HepG2 (cell line): Measurements from ENCODE around the gene KCTD15. TPM values are rescaled to one million over a fixed set of nuclear protein-coding genes. Genes with fewer than 3 reads are reported as not detected.

Experiments
- ATAC-seq: fragments of 200-7000 bp; cut with Tn5 transposase; 3 replicates; pipeline ENCODE4 v1.9.1; 2020; ENCODE audit warnings: mild to moderate bottlenecking, moderate library complexity
- BruUV-seq: library from RNA; stranded (reverse); fragments of 400-500 nt; replicated peaks from 2 replicates; lab custom pipeline; 2021; lab: Mats Ljungman, UMichigan
- CTCF ChIA-PET: fragments of 300-600 bp; formaldehyde crosslinking; extraction: SDS; loops from one replicate; lab custom pipeline; 2021; ENCODE audit warnings: low total read pairs, inconsistent platforms, low intra/inter-chr PET ratio; lab: Yijun Ruan, JAX
- POLR2A ChIA-PET: fragments of 350-600 bp; sonication (Branson Sonifier 250); formaldehyde crosslinking; loops from one replicate; lab custom pipeline; 2020; ENCODE audit warnings: antibody characterized with exemption, inconsistent platforms; lab: Yijun Ruan, JAX
- DNase-seq: peaks from one replicate; pipeline ENCODE4 v3.0.0-alpha.2; 2015; ENCODE audit warnings: low spot score
- FAIRE-seq: peaks from 3 replicates; lab custom pipeline; 2011; peaks lifted over from hg19 to GRCh38; lab: Jason Lieb, UNC
- H2AFZ ChIP-seq: one replicate; pipeline ENCODE4 v1.6.1; 2011; ENCODE audit warnings: low read length, inconsistent platforms
- H3K27ac ChIP-seq: fragments of 300-600 bp; 3 replicates; pipeline ENCODE4 v1.8.0; 2011; ENCODE audit warnings: mixed run types, mild to moderate bottlenecking, mixed read lengths, low read length, inconsistent platforms; ENCODE audit not compliant: insufficient read depth; ENCODE audit errors: extremely low read length
- H3K27me3 ChIP-seq, 2 experiments: fragments of 200-600 bp in 1 of 2; 2 replicates in 1 of 2; 3 replicates in 1 of 2; pipeline versions ENCODE4 v1.6.0 to v1.8.0; 2011; ENCODE audit warnings: low read length in 2 of 2, mild to moderate bottlenecking in 2 of 2, moderate library complexity in 2 of 2, inconsistent platforms in 1 of 2; ENCODE audit not compliant: insufficient read depth in 2 of 2, control insufficient read depth in 1 of 2
- H3K36me3 ChIP-seq, 2 experiments: fragments of 200-600 bp in 1 of 2; replicated peaks in 1 of 2; 2 replicates in 1 of 2; 3 replicates in 1 of 2; pipeline versions ENCODE4 v1.5.1 to v1.8.0; 2011; ENCODE audit warnings: low read length in 2 of 2, inconsistent platforms in 1 of 2; ENCODE audit not compliant: insufficient read depth in 2 of 2, control insufficient read depth in 1 of 2
- H3K4me1 ChIP-seq: 2 replicates; pipeline ENCODE4 v1.5.1; 2012; ENCODE audit warnings: low read length, inconsistent platforms; ENCODE audit not compliant: insufficient read depth
- H3K4me2 ChIP-seq: 2 replicates; pipeline ENCODE4 v1.6.0; 2011; ENCODE audit warnings: low read depth, low read length, inconsistent platforms
- H3K4me3 ChIP-seq, 3 experiments: fragments of 200-600 bp in 1 of 3; sonication (generic), shearing (Covaris generic) in 1 of 3; replicated peaks in 1 of 3; 2 replicates each; pipeline ENCODE4 v1.5.1; 2011 to 2016; ENCODE audit warnings: low read length in 3 of 3, inconsistent platforms in 2 of 3, low read depth in 2 of 3, mild to moderate bottlenecking in 2 of 3, control low read depth in 1 of 3, mixed read lengths in 1 of 3; ENCODE audit not compliant: insufficient read depth in 1 of 3
- H3K79me2 ChIP-seq: one replicate; pipeline ENCODE4 v1.6.1; 2011; ENCODE audit warnings: low read length, inconsistent platforms; ENCODE audit not compliant: insufficient read depth
- H3K9ac ChIP-seq: 2 replicates; pipeline ENCODE4 v1.6.0; 2011; ENCODE audit warnings: mild to moderate bottlenecking, low read depth, low read length, inconsistent platforms; ENCODE audit not compliant: insufficient read depth
- H3K9me3 ChIP-seq: 2 replicates; pipeline ENCODE4 v1.5.1; 2012; ENCODE audit warnings: mild to moderate bottlenecking, low read length
- H4K20me1 ChIP-seq: 2 replicates; pipeline ENCODE4 v1.6.0; 2011; ENCODE audit warnings: inconsistent platforms, mild to moderate bottlenecking, low read length, moderate library complexity; ENCODE audit not compliant: insufficient read depth
- CREB1 ChIP-seq, 2 experiments: fragments of 450-650 bp in 1 of 2; IDR thresholded peaks; 2 replicates each; pipeline ENCODE4 v1.6.1; 2016 to 2017; ENCODE audit warnings: control low read depth in 1 of 2, mild to moderate bottlenecking in 1 of 2, missing compliant biosample characterization in 1 of 2, missing genetic modification characterization in 1 of 2
- HMG20B ChIP-seq: conservative IDR thresholded peaks from 2 replicates; pipeline ENCODE4 v1.6.1; 2016; ENCODE audit warnings: missing genetic modification reagents, missing compliant biosample characterization
- KAT2B ChIP-seq: fragments of 150-350 bp; IDR thresholded peaks from 2 replicates; pipeline ENCODE4 v1.6.1; 2014; ENCODE audit warnings: low read depth, low read length, borderline replicate concordance
- ZC3H4 ChIP-seq: sonication (generic); formaldehyde crosslinking; IDR thresholded peaks from 2 replicates; pipeline ENCODE4 v1.4.0; 2020; ENCODE audit warnings: missing genetic modification reagents, borderline replicate concordance
- ZNF260 ChIP-seq: sonication (generic); formaldehyde crosslinking; IDR thresholded peaks from 2 replicates; pipeline ENCODE4 v1.4.0; 2020; ENCODE audit warnings: missing genetic modification reagents, low read depth, mild to moderate bottlenecking, borderline replicate concordance
- ZNF33B ChIP-seq: sonication (generic); formaldehyde crosslinking; IDR thresholded peaks from 2 replicates; pipeline ENCODE4 v1.5.1; 2020; ENCODE audit warnings: mild to moderate bottlenecking, missing genetic modification reagents
- WGBS: methylation state at CpG from one replicate; pipeline ENCODE4 v1.1.6; 2017; ENCODE audit warnings: low lambda C conversion rate; 5-methylcytosine and 5-hydroxymethylcytosine counted together
- in situ Hi-C: cut with HindIII; loops from 2 replicates; pipeline ENCODE4 v1.10.0; 2017; ENCODE audit warnings: low pct_unique_long_range_greater_than_20kb; ENCODE audit not compliant: extremely low pct_ligation_motif_present
- intact Hi-C: fragments of 100-400 bp; cut with micrococcal nuclease; formaldehyde crosslinking; loops from one replicate; pipeline ENCODE4 v1.10.0; 2022; ENCODE audit not compliant: unreplicated experiment
- polyA plus RNA-seq, 8 experiments: library from polyadenylated mRNA; depleted of rRNA in 3 of 8; stranded (reverse) in 7 of 8; unstranded in 1 of 8; fragments of >200 nt; fragmentation: Illumina TruSeq in 4 of 8; extraction: Trizol in 4 of 8; gene quantifications; 2 replicates each; pipeline versions ENCODE4 v1.2.1 to v1.2.3, GENCODE V29; 2011 to 2016; ENCODE audit warnings: low read depth in 4 of 8, missing spikeins in 1 of 8, mixed read lengths in 1 of 8; ENCODE audit not compliant: insufficient read depth in 1 of 8
- total RNA-seq, 5 experiments: library from RNA; depleted of rRNA; stranded (reverse); fragments of >200 nt; fragmentation: Illumina TruSeq; extraction: Trizol; gene quantifications; 2 replicates each; pipeline ENCODE4 v1.2.3, GENCODE V29; 2016; ENCODE audit warnings: low read depth in 1 of 5
- TF ChIP-seq, protein P1 (sequence below): sonication (generic); formaldehyde crosslinking; IDR thresholded peaks from 2 replicates; pipeline ENCODE4 v1.4.0; 2020; ENCODE audit warnings: mild to moderate bottlenecking, missing genetic modification reagents, borderline replicate concordance
- TF ChIP-seq, protein P2 (sequence below): sonication (generic); formaldehyde crosslinking; IDR thresholded peaks from 2 replicates; pipeline ENCODE4 v1.4.0; 2020; ENCODE audit warnings: missing genetic modification reagents

Gene KCTD15
- total and polyA plus RNA-seq, 2 of the 13 experiments (the other 11 are each of a cell fraction or from before 2014, with no cell fraction given) = 13.2 to 16.7 TPM

DNA sequence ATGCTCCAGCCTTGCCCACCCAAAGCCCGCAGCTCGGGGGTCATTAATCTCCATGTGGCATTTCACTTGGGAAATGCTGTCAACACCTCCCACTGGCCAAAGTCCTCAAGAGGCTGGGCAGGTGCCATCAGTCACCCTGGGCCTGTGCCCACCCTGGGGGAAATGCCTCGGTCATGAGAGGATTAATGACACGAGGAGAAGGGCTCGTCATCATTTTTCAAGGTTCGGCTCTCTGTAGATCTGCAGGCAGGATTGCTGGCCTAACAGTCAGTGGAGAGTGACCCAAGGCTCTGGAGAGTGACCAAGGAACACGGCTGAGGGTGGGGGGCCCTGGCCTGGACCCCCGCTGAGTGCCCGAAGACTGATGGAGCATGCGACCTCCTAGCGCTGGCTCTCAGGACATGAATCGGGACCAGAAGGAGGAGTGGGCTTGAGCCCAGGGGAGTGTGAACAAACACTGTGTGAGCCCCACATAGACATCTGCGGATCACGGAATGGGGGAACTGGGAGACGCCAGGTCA, 15.2 kb upstream of the KCTD15 start:
- H3K27me3 ChIP-seq = peaks cover 10 to 67% of the 10 kb centered on the region in 2 experiments
- no peaks in the 10 kb centered on the region for H4K20me1 ChIP-seq
- H3K79me2 ChIP-seq = no peaks in the 10 kb centered on the region
- no peak overlapping the region for H3K4me2 ChIP-seq
- H3K36me3 ChIP-seq = no peaks in the 10 kb centered on the region
- BruUV-seq = no TSS peak
- ATAC-seq (no peak), FAIRE-seq (no peak), DNase-seq (no peak)
- TF ChIP-seq, protein P1, sequence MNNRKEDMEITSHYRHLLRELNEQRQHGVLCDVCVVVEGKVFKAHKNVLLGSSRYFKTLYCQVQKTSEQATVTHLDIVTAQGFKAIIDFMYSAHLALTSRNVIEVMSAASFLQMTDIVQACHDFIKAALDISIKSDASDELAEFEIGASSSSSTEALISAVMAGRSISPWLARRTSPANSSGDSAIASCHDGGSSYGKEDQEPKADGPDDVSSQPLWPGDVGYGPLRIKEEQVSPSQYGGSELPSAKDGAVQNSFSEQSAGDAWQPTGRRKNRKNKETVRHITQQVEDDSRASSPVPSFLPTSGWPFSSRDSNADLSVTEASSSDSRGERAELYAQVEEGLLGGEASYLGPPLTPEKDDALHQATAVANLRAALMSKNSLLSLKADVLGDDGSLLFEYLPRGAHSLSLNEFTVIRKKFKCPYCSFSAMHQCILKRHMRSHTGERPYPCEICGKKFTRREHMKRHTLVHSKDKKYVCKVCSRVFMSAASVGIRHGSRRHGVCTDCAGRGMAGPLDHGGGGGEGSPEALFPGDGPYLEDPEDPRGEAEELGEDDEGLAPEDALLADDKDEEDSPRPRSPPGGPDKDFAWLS (CRISPR knock-in tag) = no peak
- 0 out of 2 replicates have a peak, but pooled peaks have one; percentile 27 for TF ChIP-seq CREB1 (IDR thresholded peaks at IDR 0.05)
- no peak for TF ChIP-seq CREB1 (CRISPR knock-in tag; IDR thresholded peaks at IDR 0.05)
- no peak for TF ChIP-seq KAT2B
- TF ChIP-seq ZNF33B (CRISPR knock-in tag) = no peak
- TF ChIP-seq ZNF260 = no peak
- TF ChIP-seq, protein P2, sequence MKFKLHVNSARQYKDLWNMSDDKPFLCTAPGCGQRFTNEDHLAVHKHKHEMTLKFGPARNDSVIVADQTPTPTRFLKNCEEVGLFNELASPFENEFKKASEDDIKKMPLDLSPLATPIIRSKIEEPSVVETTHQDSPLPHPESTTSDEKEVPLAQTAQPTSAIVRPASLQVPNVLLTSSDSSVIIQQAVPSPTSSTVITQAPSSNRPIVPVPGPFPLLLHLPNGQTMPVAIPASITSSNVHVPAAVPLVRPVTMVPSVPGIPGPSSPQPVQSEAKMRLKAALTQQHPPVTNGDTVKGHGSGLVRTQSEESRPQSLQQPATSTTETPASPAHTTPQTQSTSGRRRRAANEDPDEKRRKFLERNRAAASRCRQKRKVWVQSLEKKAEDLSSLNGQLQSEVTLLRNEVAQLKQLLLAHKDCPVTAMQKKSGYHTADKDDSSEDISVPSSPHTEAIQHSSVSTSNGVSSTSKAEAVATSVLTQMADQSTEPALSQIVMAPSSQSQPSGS = no peak
- no peak for TF ChIP-seq ZC3H4
- TF ChIP-seq HMG20B (CRISPR knock-in tag) = no peak
- intact Hi-C loops (no loop called here), in situ Hi-C loops (no loop called here)
- no peaks in the 10 kb centered on the region for H3K9me3 ChIP-seq
- 37% methylated on average over 9 of the region's 15 CpGs for WGBS
- H3K4me3 ChIP-seq = no peak overlapping the region
- H3K27ac ChIP-seq = no peak overlapping the region
- H2AFZ ChIP-seq = no peak overlapping the region
- POLR2A ChIA-PET = no interaction called here
- H3K4me1 ChIP-seq = peaks cover 7% of the 10 kb centered on the region
- H3K9ac ChIP-seq = no peak overlapping the region
- CTCF ChIA-PET = no interaction called here
